A549 (cell line): Measurements from ENCODE around the gene KIF26A. TPM values are rescaled to one million over a fixed set of nuclear protein-coding genes. Genes with fewer than 3 reads are reported as not detected.

Source experiments
- ATAC-seq, 2 experiments: fragments of 200-7000 bp in 1 of 2; fragments of >200 bp in 1 of 2; cut with Nextera tagmentation in 1 of 2; cut with Tn5 transposase in 1 of 2; 3 replicates each; pipeline versions ENCODE4 v1.8.0 to v1.9.1; 2018 to 2020; ENCODE audit warnings: mild to moderate bottlenecking in 1 of 2, moderate library complexity in 1 of 2
- CTCF ChIA-PET: fragments of 300-600 bp; sonication (Branson Sonifier 250); formaldehyde crosslinking; extraction: SDS; loops from one replicate; lab custom pipeline; 2021; ENCODE audit warnings: antibody characterized with exemption, inconsistent platforms; lab: Yijun Ruan, JAX
- POLR2A ChIA-PET: fragments of 350-600 bp; formaldehyde crosslinking; extraction: SDS; loops from one replicate; lab custom pipeline; 2021; ENCODE audit warnings: antibody characterized with exemption, inconsistent platforms; lab: Yijun Ruan, JAX
- DNase-seq, 2 experiments: peaks; one replicate each; pipeline versions ENCODE4 v3.0.0 to v3.0.0-alpha.2; 2011 to 2016; ENCODE audit warnings: low read depth in 1 of 2, low spot score in 1 of 2
- FAIRE-seq: peaks from 2 replicates; lab custom pipeline; 2011; peaks lifted over from hg19 to GRCh38; lab: Jason Lieb, UNC
- H3K27ac ChIP-seq, 2 experiments: fragments of >200 bp; sonication (Bioruptor Twin); formaldehyde crosslinking; 3 replicates each; pipeline ENCODE4 v1.5.1; 2016 to 2017
- H3K4me1 ChIP-seq: fragments of >200 bp; sonication (Bioruptor Twin); formaldehyde crosslinking; 3 replicates; pipeline ENCODE4 v1.6.1; 2016
- H3K4me2 ChIP-seq: fragments of >200 bp; sonication (Bioruptor Twin); formaldehyde crosslinking; 3 replicates; pipeline ENCODE4 v1.6.1; 2016
- H3K4me3 ChIP-seq: fragments of >200 bp; sonication (Bioruptor Twin); formaldehyde crosslinking; 3 replicates; pipeline ENCODE4 v1.5.1; 2016
- H3K9me3 ChIP-seq: fragments of >200 bp; sonication (Bioruptor Twin); formaldehyde crosslinking; 3 replicates; pipeline ENCODE4 v1.6.1; 2016
- CBX2 ChIP-seq: fragments of 200-600 bp; sonication (generic); IDR thresholded peaks from 2 replicates; pipeline ENCODE4 v1.6.1; 2016; ENCODE audit warnings: low read depth, mild to moderate bottlenecking, borderline replicate concordance
- CEBPB ChIP-seq, 2 experiments: fragments of >200 bp in 1 of 2; sonication (Bioruptor Twin) in 1 of 2; formaldehyde crosslinking in 1 of 2; IDR thresholded peaks; 2 replicates each; pipeline ENCODE4 v1.6.1; 2012 to 2016
- EP300 ChIP-seq, 2 experiments: fragments of >200 bp; sonication (Bioruptor Twin); formaldehyde crosslinking; IDR thresholded peaks; 2 replicates in 1 of 2; 3 replicates in 1 of 2; pipeline ENCODE4 v1.6.1; 2016 to 2017
- ESRRA ChIP-seq: fragments of 150-350 bp; IDR thresholded peaks from 2 replicates; pipeline ENCODE4 v1.6.1; 2014; ENCODE audit warnings: mild to moderate bottlenecking, low read length, borderline replicate concordance
- FOXS1 ChIP-seq: fragments of 250-450 bp; sonication (Bioruptor Pico); IDR thresholded peaks from 2 replicates; pipeline ENCODE4 v1.5.0; 2020; ENCODE audit warnings: mild to moderate bottlenecking, moderate library complexity
- HOXA7 ChIP-seq: fragments of 250-450 bp; sonication (Bioruptor Pico); IDR thresholded peaks from 2 replicates; pipeline ENCODE4 v1.5.0; 2020; ENCODE audit warnings: mild to moderate bottlenecking, moderate library complexity
- KDM1A ChIP-seq: fragments of 200-600 bp; sonication (generic); IDR thresholded peaks from 2 replicates; pipeline ENCODE4 v1.6.1; 2016; ENCODE audit warnings: low read depth, mild to moderate bottlenecking
- MAZ ChIP-seq: fragments of 150-350 bp; IDR thresholded peaks from 2 replicates; pipeline ENCODE4 v1.6.1; 2014; ENCODE audit warnings: antibody characterized with exemption, low read depth, low read length, borderline replicate concordance
- NFE2L2 ChIP-seq: fragments of 150-350 bp; conservative IDR thresholded peaks from 2 replicates; pipeline ENCODE4 v1.6.1; 2014; ENCODE audit warnings: low read length
- NPAS2 ChIP-seq: fragments of 250-450 bp; sonication (Bioruptor Pico); IDR thresholded peaks from 2 replicates; pipeline ENCODE4 v1.8.0; 2022; ENCODE audit warnings: mild to moderate bottlenecking, moderate library complexity, borderline replicate concordance
- POLR2AphosphoS2 ChIP-seq: conservative IDR thresholded peaks from 2 replicates; pipeline ENCODE4 v1.6.1; 2012; ENCODE audit warnings: low read length, improper control_type of control experiment, inconsistent platforms
- RAD21 ChIP-seq, 2 experiments: fragments of >200 bp in 1 of 2; sonication (Bioruptor Twin) in 1 of 2; formaldehyde crosslinking in 1 of 2; IDR thresholded peaks in 1 of 2; conservative IDR thresholded peaks in 1 of 2; 2 replicates in 1 of 2; 3 replicates in 1 of 2; pipeline ENCODE4 v1.6.1; 2012 to 2018; ENCODE audit warnings: inconsistent platforms in 1 of 2
- RARB ChIP-seq: fragments of 250-450 bp; sonication (Bioruptor Pico); IDR thresholded peaks from 2 replicates; pipeline ENCODE4 v1.8.0; 2021; ENCODE audit warnings: mild to moderate bottlenecking, moderate library complexity
- TFCP2L1 ChIP-seq: fragments of 250-450 bp; sonication (Bioruptor Pico); IDR thresholded peaks from 2 replicates; pipeline ENCODE4 v1.5.0; 2021; ENCODE audit warnings: mild to moderate bottlenecking
- TP53 ChIP-seq: fragments of 250-450 bp; sonication (Bioruptor Pico); IDR thresholded peaks from 2 replicates; pipeline ENCODE4 v1.5.0; 2021; ENCODE audit warnings: mild to moderate bottlenecking, moderate library complexity
- ZC3H11A ChIP-seq: fragments of 450-650 bp; IDR thresholded peaks from 2 replicates; pipeline ENCODE4 v1.6.1; 2014; ENCODE audit warnings: antibody characterized with exemption, mild to moderate bottlenecking
- ZNF302 ChIP-seq: fragments of 250-450 bp; sonication (Bioruptor Pico); IDR thresholded peaks from 2 replicates; pipeline ENCODE4 v1.9.0; 2021; ENCODE audit warnings: inconsistent platforms, mild to moderate bottlenecking, moderate library complexity
- WGBS: methylation state at CpG from one replicate; pipeline ENCODE4 v1.1.6; 2017; ENCODE audit errors: missing lambda C conversion rate; 5-methylcytosine and 5-hydroxymethylcytosine counted together
- polyA plus RNA-seq, 4 experiments: library from polyadenylated mRNA; depleted of rRNA in 3 of 4; stranded (reverse); fragments of >200 nt; fragmentation: RNase III in 1 of 4; extraction: RNeasy Plus Mini Kit Qiagen cat#74134 plus additional on column Dnase treatment in 1 of 4; gene quantifications; 2 replicates in 3 of 4; 3 replicates in 1 of 4; pipeline ENCODE4 v1.2.3, GENCODE V29; 2011 to 2017
- TF ChIP-seq, protein P1 (sequence below): fragments of >200 bp; sonication (Bioruptor Twin); formaldehyde crosslinking; IDR thresholded peaks from 2 replicates; pipeline ENCODE4 v1.6.1; 2016
- TF ChIP-seq, protein P2 (sequence below): fragments of 250-450 bp; sonication (Bioruptor Pico); IDR thresholded peaks from 2 replicates; pipeline ENCODE4 v1.5.0; 2020; ENCODE audit warnings: low read depth, mild to moderate bottlenecking, moderate library complexity
- TF ChIP-seq, protein P3 (sequence below): fragments of 200-600 bp; sonication (generic); IDR thresholded peaks from 2 replicates; pipeline ENCODE4 v1.6.1; 2016; ENCODE audit warnings: antibody characterized with exemption, mild to moderate bottlenecking, moderate library complexity

The KIF26A gene
- polyA plus RNA-seq, 2 of the 4 experiments (the other 2 are of a cell fraction): 0.28 to 2.3 TPM

DNA sequence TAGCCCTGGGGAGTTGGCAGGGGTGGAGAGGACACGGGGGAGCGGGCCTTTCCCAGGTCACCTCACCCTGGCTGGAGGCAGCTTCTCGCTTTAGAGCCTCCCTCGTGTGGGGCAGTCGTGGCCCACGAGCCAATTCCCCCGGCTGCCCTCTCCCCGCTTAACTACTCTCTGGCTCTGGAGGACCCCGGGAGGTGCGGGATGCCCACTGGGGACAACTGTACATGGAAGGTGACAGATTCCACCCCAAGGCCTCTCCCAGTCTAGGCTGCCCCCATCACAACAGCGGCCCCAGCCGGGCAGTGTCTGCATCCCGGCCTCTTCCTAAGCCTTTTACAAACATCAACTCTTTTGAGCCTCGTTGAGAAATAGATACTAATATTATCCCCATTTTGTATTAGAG is 78.1 kb downstream of the KIF26A start:
- no peaks in the 10 kb centered on the region for H3K4me1 ChIP-seq
- H3K4me3 ChIP-seq: no peak overlapping the region
- CTCF ChIA-PET: interaction anchor here (0.6 kb wide), 1 partner anchor 25 kb away, joined by 3 read pairs; no protein-coding TSS in a partner anchor
- DNase-seq (no peak), ATAC-seq (peak in 1 of 2 experiments; percentile 65; a peak in 3 of 6 replicates)
- TF ChIP-seq, protein P1, sequence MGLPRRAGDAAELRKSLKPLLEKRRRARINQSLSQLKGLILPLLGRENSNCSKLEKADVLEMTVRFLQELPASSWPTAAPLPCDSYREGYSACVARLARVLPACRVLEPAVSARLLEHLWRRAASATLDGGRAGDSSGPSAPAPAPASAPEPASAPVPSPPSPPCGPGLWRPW: no peak
- TF ChIP-seq NFE2L2 (no peak), RARB (no peak)
- TF ChIP-seq, protein P2, sequence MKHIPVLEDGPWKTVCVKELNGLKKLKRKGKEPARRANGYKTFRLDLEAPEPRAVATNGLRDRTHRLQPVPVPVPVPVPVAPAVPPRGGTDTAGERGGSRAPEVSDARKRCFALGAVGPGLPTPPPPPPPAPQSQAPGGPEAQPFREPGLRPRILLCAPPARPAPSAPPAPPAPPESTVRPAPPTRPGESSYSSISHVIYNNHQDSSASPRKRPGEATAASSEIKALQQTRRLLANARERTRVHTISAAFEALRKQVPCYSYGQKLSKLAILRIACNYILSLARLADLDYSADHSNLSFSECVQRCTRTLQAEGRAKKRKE (CRISPR knock-in tag): no peak
- TF ChIP-seq, all 56 proteins: peak for 0
- no peaks in the 10 kb centered on the region for H3K9me3 ChIP-seq
- no peak for FAIRE-seq
- no peak overlapping the region for H3K27ac ChIP-seq
- POLR2A ChIA-PET: no interaction called here
- WGBS: 26% methylated on average over 12 of the region's 14 CpGs
- H3K4me2 ChIP-seq: no peak overlapping the region

DNA sequence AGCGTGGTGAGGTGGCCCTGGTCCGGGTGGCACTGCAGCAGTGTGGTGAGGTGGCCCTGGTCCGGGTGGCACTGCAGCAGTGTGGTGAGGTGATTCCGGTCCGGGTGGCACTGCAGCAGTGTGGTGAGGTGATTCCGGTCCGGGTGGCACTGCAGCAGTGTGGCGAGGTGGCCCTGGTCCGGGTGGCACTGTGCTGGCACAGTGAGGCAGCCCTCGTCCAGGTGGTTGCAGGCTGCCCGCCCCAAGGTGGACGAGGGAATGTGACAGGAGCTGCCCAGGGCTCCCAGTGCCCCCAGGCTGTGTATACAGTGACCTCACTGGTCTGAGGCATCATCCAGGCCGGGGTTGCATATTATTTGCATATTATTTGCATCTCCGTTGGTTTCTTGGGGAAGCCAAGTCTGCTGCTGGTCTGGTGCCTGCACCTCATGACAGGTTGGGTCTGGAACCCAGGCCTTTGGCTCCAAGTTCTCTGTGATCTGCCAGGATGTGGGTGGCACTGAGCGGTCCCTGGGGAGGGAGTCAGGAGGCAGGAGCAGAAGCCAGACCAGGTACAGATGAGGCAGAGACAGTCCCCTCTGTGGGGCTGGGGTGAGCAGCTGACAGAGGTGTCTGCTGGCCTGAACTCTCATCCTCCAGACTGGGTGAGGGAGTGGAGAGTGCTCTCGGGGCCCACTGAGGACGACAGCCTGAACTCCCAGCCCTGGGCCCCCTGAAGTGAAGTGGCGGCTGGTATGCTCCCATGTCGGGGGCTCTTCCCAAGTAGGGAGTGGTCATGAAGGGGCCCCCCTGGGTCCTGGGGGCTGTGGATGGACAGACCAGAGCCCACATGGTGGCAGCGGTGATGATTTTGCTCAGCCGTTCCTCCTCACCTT is 79.3 kb downstream of the KIF26A start:
- TF ChIP-seq TP53 (CRISPR knock-in tag): no peak
- no peak for TF ChIP-seq CEBPB (IDR thresholded peaks at IDR 0.05)
- TF ChIP-seq NFE2L2: no peak
- no peak for TF ChIP-seq KDM1A
- no peak for TF ChIP-seq TFCP2L1 (CRISPR knock-in tag)
- no peak for TF ChIP-seq MAZ
- TF ChIP-seq RAD21 (conservative IDR thresholded peaks at IDR 0.05 in 1 of 2, IDR thresholded peaks at IDR 0.05 in 1 of 2): no peak
- TF ChIP-seq ESRRA: no peak
- TF ChIP-seq NPAS2 (CRISPR knock-in tag): no peak
- TF ChIP-seq POLR2AphosphoS2: no peak
- no peak for TF ChIP-seq ZC3H11A
- no peak for TF ChIP-seq EP300 (IDR thresholded peaks at IDR 0.05)
- TF ChIP-seq, protein P3, sequence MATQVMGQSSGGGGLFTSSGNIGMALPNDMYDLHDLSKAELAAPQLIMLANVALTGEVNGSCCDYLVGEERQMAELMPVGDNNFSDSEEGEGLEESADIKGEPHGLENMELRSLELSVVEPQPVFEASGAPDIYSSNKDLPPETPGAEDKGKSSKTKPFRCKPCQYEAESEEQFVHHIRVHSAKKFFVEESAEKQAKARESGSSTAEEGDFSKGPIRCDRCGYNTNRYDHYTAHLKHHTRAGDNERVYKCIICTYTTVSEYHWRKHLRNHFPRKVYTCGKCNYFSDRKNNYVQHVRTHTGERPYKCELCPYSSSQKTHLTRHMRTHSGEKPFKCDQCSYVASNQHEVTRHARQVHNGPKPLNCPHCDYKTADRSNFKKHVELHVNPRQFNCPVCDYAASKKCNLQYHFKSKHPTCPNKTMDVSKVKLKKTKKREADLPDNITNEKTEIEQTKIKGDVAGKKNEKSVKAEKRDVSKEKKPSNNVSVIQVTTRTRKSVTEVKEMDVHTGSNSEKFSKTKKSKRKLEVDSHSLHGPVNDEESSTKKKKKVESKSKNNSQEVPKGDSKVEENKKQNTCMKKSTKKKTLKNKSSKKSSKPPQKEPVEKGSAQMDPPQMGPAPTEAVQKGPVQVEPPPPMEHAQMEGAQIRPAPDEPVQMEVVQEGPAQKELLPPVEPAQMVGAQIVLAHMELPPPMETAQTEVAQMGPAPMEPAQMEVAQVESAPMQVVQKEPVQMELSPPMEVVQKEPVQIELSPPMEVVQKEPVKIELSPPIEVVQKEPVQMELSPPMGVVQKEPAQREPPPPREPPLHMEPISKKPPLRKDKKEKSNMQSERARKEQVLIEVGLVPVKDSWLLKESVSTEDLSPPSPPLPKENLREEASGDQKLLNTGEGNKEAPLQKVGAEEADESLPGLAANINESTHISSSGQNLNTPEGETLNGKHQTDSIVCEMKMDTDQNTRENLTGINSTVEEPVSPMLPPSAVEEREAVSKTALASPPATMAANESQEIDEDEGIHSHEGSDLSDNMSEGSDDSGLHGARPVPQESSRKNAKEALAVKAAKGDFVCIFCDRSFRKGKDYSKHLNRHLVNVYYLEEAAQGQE: no peak
- no peak for TF ChIP-seq CBX2
- no peak for TF ChIP-seq FOXS1 (CRISPR knock-in tag)
- TF ChIP-seq ZNF302: no peak
- no peak for TF ChIP-seq HOXA7 (CRISPR knock-in tag)

More for the DNA sequence above, 79.3 kb downstream of the KIF26A start:
- Histone ChIP-seq H3K4me3 (no peak overlapping the region), H3K4me1 (no peaks in the 10 kb centered on the region), H3K4me2 (no peak overlapping the region), H3K9me3 (no peaks in the 10 kb centered on the region), H3K27ac (no peak overlapping the region)
- ATAC-seq (no peak), FAIRE-seq (no peak), DNase-seq (no peak)
- CTCF ChIA-PET: no interaction called here
- WGBS: 42% methylated on average over 9 of the region's 21 CpGs
- POLR2A ChIA-PET: no interaction called here
